Fibroblast of the conjunctiva (primary cell): ENCODE data around the gene CEP170.

Source experiments
- DNase-seq: peaks from one replicate; pipeline ENCODE4 v3.0.0-alpha.2; 2010; ENCODE audit warnings: low read depth

Gene CEP170

GRCh38 chr1:243254927-243255790, at the start of gene CEP170:
TSS of gene CEP170 (minus strand) at chr1:243255281. CDS start at chr1:243225280, 30,001 bp downstream.
- peak; percentile 97 for DNase-seq

- DNase-seq: no peak
Measured at GRCh38 chr1:243301059-243301458, 46.0 kb upstream of the CEP170 start.

- DNase-seq: no peak
Measured at GRCh38 chr1:243299069-243299468, 44.0 kb upstream of the CEP170 start.

- DNase-seq: peak; percentile 66
Measured at GRCh38 chr1:243294723-243295121, 39.6 kb upstream of the CEP170 start.

- DNase-seq: no peak
Measured at GRCh38 chr1:243293941-243294722, 39.1 kb upstream of the CEP170 start.

- no peak for DNase-seq
Measured at GRCh38 chr1:243292117-243292516, 37.0 kb upstream of the CEP170 start.

GRCh38 chr1:243291292-243291691, 36.2 kb upstream of the CEP170 start:
- DNase-seq: no peak

- DNase-seq: no peak
Measured at GRCh38 chr1:243288062-243288461, 33.0 kb upstream of the CEP170 start.

GRCh38 chr1:243287652-243288051, 32.6 kb upstream of the CEP170 start:
- peak; percentile 26 for DNase-seq

- DNase-seq: no peak
Measured at GRCh38 chr1:243287123-243287460, 32.0 kb upstream of the CEP170 start.

GRCh38 chr1:243286409-243287122, 31.5 kb upstream of the CEP170 start:
- DNase-seq: no peak

- no peak for DNase-seq
Measured at GRCh38 chr1:243281672-243282071, 26.6 kb upstream of the CEP170 start.

GRCh38 chr1:243280571-243281129, 25.6 kb upstream of the CEP170 start:
- DNase-seq: no peak

- DNase-seq: no peak
Measured at GRCh38 chr1:243275316-243275715, 20.2 kb upstream of the CEP170 start.

GRCh38 chr1:243273945-243274344, 18.9 kb upstream of the CEP170 start:
- no peak for DNase-seq

- DNase-seq: no peak
Measured at GRCh38 chr1:243273506-243273905, 18.4 kb upstream of the CEP170 start.

GRCh38 chr1:243272401-243272800, 17.3 kb upstream of the CEP170 start:
- DNase-seq: no peak

- DNase-seq: no peak
Measured at GRCh38 chr1:243271996-243272395, 16.9 kb upstream of the CEP170 start.

- no peak for DNase-seq
Measured at GRCh38 chr1:243270097-243270864, 15.2 kb upstream of the CEP170 start.

- DNase-seq: no peak
Measured at GRCh38 chr1:243269461-243269801, 14.3 kb upstream of the CEP170 start.

GRCh38 chr1:243268751-243269460, 13.8 kb upstream of the CEP170 start:
- no peak for DNase-seq
